ENCODE results near the gene THSD7B. TPM values are rescaled to one million over a fixed set of nuclear protein-coding genes. Genes with fewer than 3 reads are reported as not detected.
A peak's percentile ranks its signal among the peaks of the same experiment; 100 is the strongest.

The THSD7B gene
- total RNA-seq, 1 donor = under 0.01 TPM

DNA sequence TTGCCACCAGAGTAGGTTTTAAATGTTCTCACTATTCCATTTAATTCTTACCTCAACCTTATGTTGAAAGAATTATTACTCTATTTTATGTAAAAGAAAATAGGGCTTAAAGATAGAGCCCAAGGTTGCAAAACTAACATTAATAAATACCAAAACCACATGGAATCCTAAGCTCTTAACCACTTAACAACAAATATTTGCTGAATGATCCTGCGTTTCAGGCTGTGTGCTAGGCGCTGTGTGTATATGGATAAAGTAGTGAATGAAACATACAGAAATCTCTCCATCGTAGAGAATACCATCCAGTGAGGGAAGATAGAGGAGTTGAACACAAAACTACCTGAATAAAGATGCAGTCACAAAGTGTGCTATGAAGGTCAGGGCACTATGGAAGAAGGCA is 485.1 kb downstream of the THSD7B start:
- no peak for DNase-seq (ENCODE audit: insufficient read length, low spot score, missing footprints)
- H4K20me1 ChIP-seq (ENCODE audit: insufficient read depth, low read length) = no peaks in the 10 kb centered on the region
- no peak overlapping the region for H3K27ac ChIP-seq (ENCODE audit: low read depth, low read length)
- no peaks in the 10 kb centered on the region for H3K79me2 ChIP-seq (ENCODE audit: insufficient read depth, low read length)
- peaks cover 21% of the 10 kb centered on the region for H3K4me1 ChIP-seq (ENCODE audit: insufficient read depth, low read length)
- H3K9me3 ChIP-seq (ENCODE audit: low read depth, low read length) = no peaks in the 10 kb centered on the region
- no peaks in the 10 kb centered on the region for H3K36me3 ChIP-seq (ENCODE audit: insufficient read depth, low read length)
- H2AFZ ChIP-seq (ENCODE audit: low read length) = no peak overlapping the region
- TF ChIP-seq, protein P1, sequence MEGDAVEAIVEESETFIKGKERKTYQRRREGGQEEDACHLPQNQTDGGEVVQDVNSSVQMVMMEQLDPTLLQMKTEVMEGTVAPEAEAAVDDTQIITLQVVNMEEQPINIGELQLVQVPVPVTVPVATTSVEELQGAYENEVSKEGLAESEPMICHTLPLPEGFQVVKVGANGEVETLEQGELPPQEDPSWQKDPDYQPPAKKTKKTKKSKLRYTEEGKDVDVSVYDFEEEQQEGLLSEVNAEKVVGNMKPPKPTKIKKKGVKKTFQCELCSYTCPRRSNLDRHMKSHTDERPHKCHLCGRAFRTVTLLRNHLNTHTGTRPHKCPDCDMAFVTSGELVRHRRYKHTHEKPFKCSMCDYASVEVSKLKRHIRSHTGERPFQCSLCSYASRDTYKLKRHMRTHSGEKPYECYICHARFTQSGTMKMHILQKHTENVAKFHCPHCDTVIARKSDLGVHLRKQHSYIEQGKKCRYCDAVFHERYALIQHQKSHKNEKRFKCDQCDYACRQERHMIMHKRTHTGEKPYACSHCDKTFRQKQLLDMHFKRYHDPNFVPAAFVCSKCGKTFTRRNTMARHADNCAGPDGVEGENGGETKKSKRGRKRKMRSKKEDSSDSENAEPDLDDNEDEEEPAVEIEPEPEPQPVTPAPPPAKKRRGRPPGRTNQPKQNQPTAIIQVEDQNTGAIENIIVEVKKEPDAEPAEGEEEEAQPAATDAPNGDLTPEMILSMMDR (IDR thresholded peaks at IDR 0.05; ENCODE audit: extremely low read depth, low read depth, low read length) = no peak
- H3K4me3 ChIP-seq (ENCODE audit: insufficient read depth, low read length) = no peak overlapping the region
- no peaks in the 10 kb centered on the region for H3K27me3 ChIP-seq (ENCODE audit: insufficient read depth, low read length)
- H3K4me2 ChIP-seq (ENCODE audit: insufficient read depth, low read length) = no peak overlapping the region

DNA sequence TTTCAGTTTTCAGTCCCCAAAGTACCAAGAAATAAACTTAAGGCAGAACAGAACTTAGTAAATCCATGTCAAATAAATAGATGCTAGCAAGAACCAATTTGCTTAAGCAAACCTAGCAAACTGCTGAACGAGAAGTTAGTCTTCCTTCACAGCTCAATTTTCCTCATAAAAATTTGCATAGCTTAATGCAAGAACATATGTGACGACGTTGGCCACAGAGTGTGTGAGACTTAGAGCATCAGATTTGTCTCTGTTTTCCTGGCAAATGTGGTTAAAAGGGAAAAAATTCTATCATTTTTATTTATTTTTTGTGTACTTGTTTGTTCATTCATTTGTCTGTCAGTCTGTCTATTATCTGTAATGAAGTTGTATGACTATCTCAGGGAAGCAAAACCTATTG is 485.7 kb downstream of the THSD7B start:
- H3K4me2 ChIP-seq (ENCODE audit: insufficient read depth, low read length) = no peak overlapping the region
- TF ChIP-seq, protein P1 (IDR thresholded peaks at IDR 0.05; ENCODE audit: extremely low read depth, low read depth, low read length) = no peak
- no peaks in the 10 kb centered on the region for H3K79me2 ChIP-seq (ENCODE audit: insufficient read depth, low read length)
- H4K20me1 ChIP-seq (ENCODE audit: insufficient read depth, low read length) = no peaks in the 10 kb centered on the region
- no peak overlapping the region for H2AFZ ChIP-seq (ENCODE audit: low read length)
- H3K9me3 ChIP-seq (ENCODE audit: low read depth, low read length) = no peaks in the 10 kb centered on the region
- no peaks in the 10 kb centered on the region for H3K36me3 ChIP-seq (ENCODE audit: insufficient read depth, low read length)
- no peaks in the 10 kb centered on the region for H3K27me3 ChIP-seq (ENCODE audit: insufficient read depth, low read length)
- H3K4me3 ChIP-seq (ENCODE audit: insufficient read depth, low read length) = no peak overlapping the region
- DNase-seq (ENCODE audit: insufficient read length, low spot score, missing footprints) = no peak
- H3K4me1 ChIP-seq (ENCODE audit: insufficient read depth, low read length) = peaks cover 27% of the 10 kb centered on the region
- H3K27ac ChIP-seq (ENCODE audit: low read depth, low read length) = no peak overlapping the region

DNA sequence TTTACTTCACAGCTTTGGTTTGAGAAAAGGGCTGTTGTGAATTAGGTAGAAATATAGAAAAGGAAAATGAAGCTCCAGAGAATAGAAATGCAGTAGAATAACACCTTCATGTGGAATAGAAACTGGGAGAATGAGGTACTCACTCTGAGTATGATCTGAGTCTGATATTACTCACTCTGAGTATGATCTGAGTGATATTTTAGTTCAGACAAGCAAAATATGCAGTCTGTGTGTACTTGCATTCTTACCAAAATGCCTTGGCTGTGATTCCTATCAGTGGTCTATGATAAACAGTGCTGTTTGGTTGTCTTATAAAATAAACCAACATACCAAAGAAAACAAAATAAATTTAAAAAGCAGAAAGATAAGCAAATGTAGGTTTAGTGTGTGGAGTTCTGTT is 487.6 kb downstream of the THSD7B start:
- H3K4me1 ChIP-seq (ENCODE audit: insufficient read depth, low read length) = peaks cover 27% of the 10 kb centered on the region
- no peaks in the 10 kb centered on the region for H3K79me2 ChIP-seq (ENCODE audit: insufficient read depth, low read length)
- TF ChIP-seq, protein P1 (IDR thresholded peaks at IDR 0.05; ENCODE audit: extremely low read depth, low read depth, low read length) = no peak
- no peak for DNase-seq (ENCODE audit: insufficient read length, low spot score, missing footprints)
- H3K27me3 ChIP-seq (ENCODE audit: insufficient read depth, low read length) = no peaks in the 10 kb centered on the region
- no peak overlapping the region for H3K4me3 ChIP-seq (ENCODE audit: insufficient read depth, low read length)
- H3K4me2 ChIP-seq (ENCODE audit: insufficient read depth, low read length) = peak overlapping the region; percentile 28
- H2AFZ ChIP-seq (ENCODE audit: low read length) = no peak overlapping the region
- no peaks in the 10 kb centered on the region for H4K20me1 ChIP-seq (ENCODE audit: insufficient read depth, low read length)
- H3K9me3 ChIP-seq (ENCODE audit: low read depth, low read length) = no peaks in the 10 kb centered on the region
- peak overlapping the region; percentile 5 for H3K27ac ChIP-seq (ENCODE audit: low read depth, low read length)
- no peaks in the 10 kb centered on the region for H3K36me3 ChIP-seq (ENCODE audit: insufficient read depth, low read length)

DNA sequence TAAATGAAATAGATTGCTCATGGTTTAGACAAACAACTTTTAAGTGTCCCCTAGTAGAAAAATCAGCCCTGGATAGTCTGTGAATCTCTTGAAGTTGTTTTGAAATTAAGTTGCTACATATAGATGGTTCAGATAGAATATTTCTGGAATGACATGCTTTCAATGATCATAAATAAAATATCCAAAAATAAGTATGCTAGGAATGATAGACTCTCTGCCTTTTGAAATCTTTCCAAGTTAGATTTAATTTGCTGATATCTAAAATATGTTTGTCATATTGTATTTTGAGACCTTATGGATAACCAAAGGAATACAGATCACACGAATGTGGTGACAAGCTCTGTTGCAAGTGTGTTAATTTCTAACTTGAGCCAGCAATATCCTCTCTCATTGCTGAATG is 488.7 kb downstream of the THSD7B start:
- peaks cover 27% of the 10 kb centered on the region for H3K4me1 ChIP-seq (ENCODE audit: insufficient read depth, low read length)
- TF ChIP-seq, protein P1 (IDR thresholded peaks at IDR 0.05; ENCODE audit: extremely low read depth, low read depth, low read length) = no peak
- H3K79me2 ChIP-seq (ENCODE audit: insufficient read depth, low read length) = no peaks in the 10 kb centered on the region
- H3K9me3 ChIP-seq (ENCODE audit: low read depth, low read length) = no peaks in the 10 kb centered on the region
- no peak overlapping the region for H3K27ac ChIP-seq (ENCODE audit: low read depth, low read length)
- no peaks in the 10 kb centered on the region for H3K27me3 ChIP-seq (ENCODE audit: insufficient read depth, low read length)
- H4K20me1 ChIP-seq (ENCODE audit: insufficient read depth, low read length) = no peaks in the 10 kb centered on the region
- H3K4me3 ChIP-seq (ENCODE audit: insufficient read depth, low read length) = no peak overlapping the region
- no peak for DNase-seq (ENCODE audit: insufficient read length, low spot score, missing footprints)
- H2AFZ ChIP-seq (ENCODE audit: low read length) = no peak overlapping the region
- H3K4me2 ChIP-seq (ENCODE audit: insufficient read depth, low read length) = no peak overlapping the region
- H3K36me3 ChIP-seq (ENCODE audit: insufficient read depth, low read length) = no peaks in the 10 kb centered on the region

Measured in osteoblast (primary cell).